IPS DF 19.7 (cell line): ENCODE results near the gene SUCLG2.

ENCODE experiments used
- DNase-seq: peaks from one replicate; pipeline ENCODE4 v3.0.0-alpha.2; 2013; ENCODE audit warnings: low read depth, low spot score

Gene SUCLG2

GRCh38 chr3:67386451-67386850 lies 268.0 kb downstream of the SUCLG2 start:
- no peak for DNase-seq

GRCh38 chr3:67384760-67385397 lies 269.5 kb downstream of the SUCLG2 start:
- DNase-seq, result no peak

- no peak for DNase-seq
These were observed 270.4 kb downstream of the SUCLG2 start for GRCh38 chr3:67384016-67384415.

GRCh38 chr3:67383379-67383778 lies 271.0 kb downstream of the SUCLG2 start:
- DNase-seq, result no peak

GRCh38 chr3:67382536-67382935 lies 271.9 kb downstream of the SUCLG2 start:
- no peak for DNase-seq

GRCh38 chr3:67381667-67382272 lies 272.6 kb downstream of the SUCLG2 start:
- no peak for DNase-seq

- no peak for DNase-seq
These were observed 274.3 kb downstream of the SUCLG2 start for GRCh38 chr3:67380118-67380517.

- no peak for DNase-seq
These were observed 277.1 kb downstream of the SUCLG2 start for GRCh38 chr3:67377299-67377698.

GRCh38 chr3:67376416-67376815 lies 278.0 kb downstream of the SUCLG2 start:
- DNase-seq, result no peak

- no peak for DNase-seq
These were observed 278.4 kb downstream of the SUCLG2 start for GRCh38 chr3:67375976-67376375.

- DNase-seq, result no peak
These were observed 291.7 kb downstream of the SUCLG2 start for GRCh38 chr3:67362686-67363085.

GRCh38 chr3:67361770-67362169 lies 292.6 kb downstream of the SUCLG2 start:
- DNase-seq, result no peak

GRCh38 chr3:67361323-67361722 lies 293.1 kb downstream of the SUCLG2 start:
- DNase-seq, result no peak

- peak; percentile 91 for DNase-seq
These were observed 296.6 kb downstream of the SUCLG2 start for GRCh38 chr3:67357610-67358458.

GRCh38 chr3:67349551-67350174 lies 304.7 kb downstream of the SUCLG2 start:
- no peak for DNase-seq

- DNase-seq, result no peak
These were observed 308.3 kb downstream of the SUCLG2 start for GRCh38 chr3:67346081-67346480.

- DNase-seq, result no peak
These were observed 318.6 kb downstream of the SUCLG2 start for GRCh38 chr3:67335813-67336212.

- no peak for DNase-seq
These were observed 319.8 kb downstream of the SUCLG2 start for GRCh38 chr3:67334588-67334987.

- DNase-seq, result no peak
These were observed 325.1 kb downstream of the SUCLG2 start for GRCh38 chr3:67329358-67329757.

GRCh38 chr3:67327582-67327981 lies 326.8 kb downstream of the SUCLG2 start:
- no peak for DNase-seq

GRCh38 chr3:67325231-67325630 lies 329.2 kb downstream of the SUCLG2 start:
- DNase-seq, result no peak
